Fibroblast of pulmonary artery (primary cell): ENCODE results near the gene L1TD1.
"Not testable (repeated sequence)": the region's sequence is repeated elsewhere in the genome, so short reads cannot be mapped to it uniquely, and the experiment has no call there.

Source experiments
- DNase-seq: peaks from one replicate; pipeline ENCODE4 v3.0.0-alpha.2; 2010; ENCODE audit warnings: low read depth
- H3K4me3 ChIP-seq: replicated peaks from 2 replicates; pipeline ENCODE4 v1.5.1; 2011; ENCODE audit warnings: low read depth, mild to moderate bottlenecking, control low read depth, low read length, moderate library complexity
- TF ChIP-seq, protein P1 (sequence below): IDR thresholded peaks from 2 replicates; pipeline ENCODE4 v1.5.1; 2011; ENCODE audit warnings: mild to moderate bottlenecking, control low read depth, low read length, inconsistent platforms; ENCODE audit errors: missing control alignments

The L1TD1 gene

DNA sequence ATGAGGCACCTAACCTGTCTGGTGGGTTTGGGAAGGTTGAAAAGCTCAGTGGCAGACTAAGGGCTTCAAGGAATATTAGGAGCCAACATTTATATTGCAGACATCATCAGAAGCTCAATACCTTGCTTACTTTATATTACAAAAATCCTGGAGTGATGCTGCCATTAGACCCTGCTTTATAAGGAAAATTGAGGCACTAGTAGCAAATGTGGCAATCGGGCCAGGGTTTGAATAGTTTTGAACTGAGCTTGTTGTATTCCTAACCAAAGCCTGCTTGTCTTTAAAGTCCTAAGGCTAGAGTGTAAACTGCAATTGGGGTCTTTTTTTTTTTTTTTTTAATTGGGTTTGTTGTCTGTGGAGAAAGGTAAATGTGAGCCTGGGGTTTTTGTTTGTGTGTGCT lies 14.3 kb downstream of the L1TD1 start:
- no peak for DNase-seq
- no peak overlapping the region for H3K4me3 ChIP-seq
- TF ChIP-seq, protein P1, sequence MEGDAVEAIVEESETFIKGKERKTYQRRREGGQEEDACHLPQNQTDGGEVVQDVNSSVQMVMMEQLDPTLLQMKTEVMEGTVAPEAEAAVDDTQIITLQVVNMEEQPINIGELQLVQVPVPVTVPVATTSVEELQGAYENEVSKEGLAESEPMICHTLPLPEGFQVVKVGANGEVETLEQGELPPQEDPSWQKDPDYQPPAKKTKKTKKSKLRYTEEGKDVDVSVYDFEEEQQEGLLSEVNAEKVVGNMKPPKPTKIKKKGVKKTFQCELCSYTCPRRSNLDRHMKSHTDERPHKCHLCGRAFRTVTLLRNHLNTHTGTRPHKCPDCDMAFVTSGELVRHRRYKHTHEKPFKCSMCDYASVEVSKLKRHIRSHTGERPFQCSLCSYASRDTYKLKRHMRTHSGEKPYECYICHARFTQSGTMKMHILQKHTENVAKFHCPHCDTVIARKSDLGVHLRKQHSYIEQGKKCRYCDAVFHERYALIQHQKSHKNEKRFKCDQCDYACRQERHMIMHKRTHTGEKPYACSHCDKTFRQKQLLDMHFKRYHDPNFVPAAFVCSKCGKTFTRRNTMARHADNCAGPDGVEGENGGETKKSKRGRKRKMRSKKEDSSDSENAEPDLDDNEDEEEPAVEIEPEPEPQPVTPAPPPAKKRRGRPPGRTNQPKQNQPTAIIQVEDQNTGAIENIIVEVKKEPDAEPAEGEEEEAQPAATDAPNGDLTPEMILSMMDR, result no peak

DNA sequence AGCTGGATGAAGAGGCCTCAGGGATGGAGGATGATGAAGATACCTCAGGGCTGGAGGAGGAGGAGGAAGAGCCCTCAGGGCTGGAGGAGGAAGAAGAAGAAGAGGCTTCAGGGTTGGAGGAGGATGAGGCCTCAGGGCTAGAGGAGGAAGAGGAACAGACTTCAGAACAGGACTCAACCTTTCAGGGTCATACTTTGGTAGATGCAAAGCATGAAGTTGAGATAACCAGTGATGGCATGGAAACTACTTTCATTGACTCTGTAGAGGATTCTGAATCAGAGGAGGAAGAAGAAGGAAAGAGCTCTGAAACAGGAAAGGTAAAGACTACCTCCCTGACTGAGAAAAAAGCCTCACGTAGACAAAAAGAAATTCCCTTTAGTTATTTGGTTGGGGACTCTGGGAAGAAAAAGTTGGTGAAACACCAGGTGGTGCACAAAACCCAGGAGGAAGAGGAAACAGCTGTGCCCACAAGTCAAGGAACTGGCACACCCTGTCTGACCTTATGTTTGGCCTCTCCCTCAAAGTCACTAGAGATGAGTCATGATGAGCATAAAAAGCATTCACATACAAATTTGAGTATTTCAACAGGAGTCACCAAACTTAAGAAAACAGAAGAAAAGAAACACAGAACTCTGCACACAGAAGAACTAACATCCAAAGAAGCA lies 15.4 kb downstream of the L1TD1 start:
- H3K4me3 ChIP-seq, result no peak overlapping the region
- TF ChIP-seq, protein P1, result no peak
- DNase-seq, result no peak

DNA sequence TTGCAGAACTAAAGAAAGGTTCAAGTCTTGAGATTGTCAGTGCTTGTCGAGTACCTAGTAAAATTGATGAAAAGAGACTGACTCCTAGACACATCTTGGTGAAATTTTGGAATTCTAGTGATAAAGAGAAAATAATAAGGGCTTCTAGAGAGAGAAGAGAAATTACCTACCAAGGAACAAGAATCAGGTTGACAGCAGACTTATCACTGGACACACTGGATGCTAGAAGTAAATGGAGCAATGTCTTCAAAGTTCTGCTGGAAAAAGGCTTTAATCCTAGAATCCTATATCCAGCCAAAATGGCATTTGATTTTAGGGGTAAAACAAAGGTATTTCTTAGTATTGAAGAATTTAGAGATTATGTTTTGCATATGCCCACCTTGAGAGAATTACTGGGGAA lies 16.3 kb downstream of the L1TD1 start:
- TF ChIP-seq, protein P1, result no peak
- DNase-seq, result no peak
- H3K4me3 ChIP-seq, result no peak overlapping the region

DNA sequence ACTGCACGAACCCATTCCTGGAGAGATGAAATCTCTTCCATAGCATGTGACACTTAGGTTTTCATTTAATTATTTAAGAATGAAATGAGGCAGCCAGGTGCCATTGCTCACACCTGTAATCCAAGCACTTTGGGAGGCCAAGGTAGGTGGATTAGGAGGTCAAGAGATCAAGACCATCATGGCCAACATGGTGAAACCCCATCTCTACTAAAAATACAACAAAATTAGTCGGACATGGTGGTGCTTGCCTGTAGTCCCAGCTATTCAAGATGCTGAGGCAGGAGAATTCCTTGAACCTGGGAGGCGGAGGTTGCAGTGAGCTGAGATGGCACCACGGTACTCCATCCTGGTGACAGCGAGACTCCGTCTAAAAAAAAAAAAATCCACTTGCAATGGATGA lies 17.8 kb downstream of the L1TD1 start:
- DNase-seq, result no peak
- TF ChIP-seq, protein P1, result no peak
- H3K4me3 ChIP-seq, result no peak overlapping the region

DNA sequence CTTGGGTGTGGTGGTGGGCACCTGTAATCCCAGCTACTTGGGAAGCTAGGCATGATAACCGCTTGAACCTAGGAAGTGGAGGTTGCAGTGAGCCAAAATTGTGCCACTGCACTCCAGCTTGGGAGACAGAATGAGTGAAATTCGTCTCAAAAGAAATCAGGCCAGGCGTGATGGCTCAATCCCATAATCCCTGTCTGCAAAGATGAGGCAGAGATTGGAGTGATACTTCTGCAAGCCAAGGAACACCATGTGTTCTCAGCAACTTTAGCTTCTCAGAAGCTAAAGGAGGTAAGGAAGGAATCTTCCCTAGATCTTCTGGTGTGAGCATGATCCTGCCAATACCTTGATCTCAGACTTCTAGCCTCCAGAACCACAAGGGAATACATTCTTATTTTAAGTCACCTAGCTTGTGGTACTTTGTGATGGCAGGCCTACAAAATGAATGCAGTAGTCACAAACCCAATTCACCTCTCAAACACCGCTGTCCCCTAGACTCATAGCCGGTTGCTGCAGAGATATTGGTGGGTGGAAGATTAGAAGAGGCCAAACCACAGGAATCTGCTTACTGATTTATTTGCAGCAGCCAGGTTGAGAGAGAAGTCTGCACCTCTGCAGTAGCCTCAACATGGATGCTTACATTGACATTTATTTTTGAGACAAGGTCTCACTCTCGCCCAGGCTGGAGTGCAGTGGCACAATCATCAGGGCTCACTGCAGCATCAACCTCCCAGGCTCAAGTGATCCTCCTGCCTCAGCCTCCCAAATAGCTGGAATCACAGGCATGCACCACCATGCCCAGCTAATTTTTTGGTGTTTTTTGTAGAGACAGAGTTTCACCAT lies 18.6 kb downstream of the L1TD1 start:
- TF ChIP-seq, protein P1, result no peak
- H3K4me3 ChIP-seq, result no peak overlapping the region
- DNase-seq, result no peak

DNA sequence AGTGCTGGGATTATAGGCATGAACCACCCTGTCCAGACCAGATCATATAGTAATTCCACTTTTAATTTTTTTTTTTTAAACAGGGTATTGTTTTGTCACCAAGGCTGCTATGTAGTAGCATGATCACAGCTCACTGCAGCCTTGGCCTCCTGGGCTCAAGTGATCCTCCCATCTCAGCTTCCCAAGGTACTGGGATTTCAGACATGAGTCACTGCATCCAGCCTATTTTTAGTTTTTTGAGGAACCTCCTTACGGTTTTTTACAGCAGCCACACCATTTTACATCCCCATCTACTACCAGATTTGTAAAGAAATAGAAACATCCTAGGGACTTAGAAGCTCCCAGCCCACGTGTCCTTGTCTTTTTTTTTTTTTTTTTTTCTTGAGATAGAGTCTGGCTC lies 24.0 kb downstream of the L1TD1 start:
- TF ChIP-seq, protein P1, result no peak
- no peak overlapping the region for H3K4me3 ChIP-seq
- DNase-seq, result no peak

DNA sequence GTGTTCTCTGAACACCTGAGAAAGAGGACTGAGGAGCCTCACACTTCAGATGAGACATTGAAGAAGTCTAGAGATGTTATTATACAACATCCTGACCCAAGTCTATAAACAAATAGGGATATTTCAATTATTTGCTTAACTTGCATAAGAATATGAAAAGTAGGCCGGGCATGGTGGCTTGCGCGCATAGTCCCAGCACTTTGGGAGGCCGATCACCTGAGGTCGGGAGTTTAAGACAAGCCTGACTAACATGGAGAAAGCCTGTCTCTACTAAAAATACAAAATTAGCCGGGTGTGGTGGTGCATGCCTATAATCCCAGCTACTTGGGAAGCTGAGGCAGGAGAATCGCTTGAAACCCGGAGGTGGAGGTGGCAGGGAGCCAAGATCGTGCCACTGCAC lies 25.8 kb downstream of the L1TD1 start:
- DNase-seq, H3K4me3 ChIP-seq: not testable (repeated sequence)
